GM19468 (cell line): ENCODE data around the gene PHTF1.
"Not testable (repeated sequence)": the region's sequence is repeated elsewhere in the genome, so short reads cannot be mapped to it uniquely, and the experiment has no call there.

Source experiments
- ATAC-seq: cut with Tn5 transposase; IDR thresholded peaks from one replicate; pipeline ENCODE4 v1.9.1; 2021; ENCODE audit warnings: mild to moderate bottlenecking, moderate library complexity, moderate number of reproducible peaks; ENCODE audit not compliant: unreplicated experiment; ENCODE audit errors: extremely low read depth

Gene PHTF1

DNA sequence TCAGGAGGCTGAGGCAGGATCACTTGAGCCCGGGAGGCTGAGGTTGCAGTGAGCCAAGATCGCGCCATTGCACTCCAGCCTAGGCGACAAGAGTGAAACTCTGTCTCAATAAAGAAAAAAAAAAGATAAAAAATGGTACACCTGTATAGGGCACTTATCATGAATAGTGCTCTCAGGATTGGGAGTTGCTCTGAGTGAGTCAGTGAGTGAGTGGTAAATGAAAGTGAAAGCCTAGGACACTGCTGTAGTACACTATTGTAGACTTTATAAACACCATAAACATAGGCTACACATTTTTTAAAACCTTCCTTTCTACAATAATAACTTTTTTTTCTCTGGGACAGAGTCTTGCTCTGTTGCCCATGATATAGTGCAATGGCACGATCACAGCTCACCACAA is 16.8 kb downstream of the PHTF1 start:
- ATAC-seq: no peak

DNA sequence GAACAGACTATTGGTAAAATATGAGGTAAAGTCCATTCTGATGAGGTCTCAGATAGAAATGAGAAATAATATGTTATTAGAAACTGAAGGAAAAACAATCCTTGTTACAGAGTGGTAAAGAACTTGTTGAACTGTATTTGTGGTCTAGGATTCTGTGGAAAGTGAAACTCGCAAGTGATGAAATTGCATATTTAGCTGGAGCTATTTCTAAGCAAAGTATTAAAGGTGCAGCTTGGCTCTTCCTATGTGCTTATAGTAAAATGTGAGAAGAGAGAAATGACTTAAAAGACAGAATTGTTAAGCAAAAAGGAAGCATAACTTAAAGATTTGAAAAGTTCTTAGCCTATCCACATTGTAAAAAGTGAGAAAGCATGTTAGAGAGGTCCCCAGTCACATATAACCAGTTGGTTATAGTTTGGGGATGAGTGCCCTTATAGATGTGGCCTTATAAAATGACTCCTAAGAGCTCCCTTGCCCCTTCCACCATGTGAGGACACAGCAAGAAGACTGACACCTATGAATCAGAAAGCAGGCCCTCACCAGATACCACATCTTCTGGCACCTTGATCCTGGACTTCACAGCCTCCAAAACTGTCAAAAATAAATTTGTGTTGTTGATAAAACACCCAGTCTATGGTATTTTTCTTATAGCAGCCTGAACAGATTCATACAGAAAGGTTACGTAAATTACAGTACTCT is 24.8 kb downstream of the PHTF1 start:
- no peak for ATAC-seq

DNA sequence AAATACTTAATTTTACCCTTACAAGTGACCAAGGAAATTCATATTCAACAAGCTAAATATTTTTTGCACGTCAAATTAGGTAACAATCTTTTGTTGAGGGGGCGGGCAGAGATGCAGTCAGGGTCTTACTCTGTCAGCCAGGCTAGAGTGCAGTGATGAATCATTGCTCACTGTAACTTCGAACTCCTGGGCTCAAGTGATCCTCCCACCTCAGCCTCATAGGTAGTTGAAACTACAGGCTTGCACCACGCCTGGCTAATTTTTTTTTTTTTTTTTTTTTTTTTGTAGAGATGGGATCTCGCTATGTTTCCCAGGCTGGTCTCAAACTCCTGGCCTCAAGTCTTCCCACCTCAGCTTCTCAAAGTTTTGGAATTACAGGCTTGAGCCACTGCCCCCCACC is 26.5 kb downstream of the PHTF1 start:
- ATAC-seq: no peak

DNA sequence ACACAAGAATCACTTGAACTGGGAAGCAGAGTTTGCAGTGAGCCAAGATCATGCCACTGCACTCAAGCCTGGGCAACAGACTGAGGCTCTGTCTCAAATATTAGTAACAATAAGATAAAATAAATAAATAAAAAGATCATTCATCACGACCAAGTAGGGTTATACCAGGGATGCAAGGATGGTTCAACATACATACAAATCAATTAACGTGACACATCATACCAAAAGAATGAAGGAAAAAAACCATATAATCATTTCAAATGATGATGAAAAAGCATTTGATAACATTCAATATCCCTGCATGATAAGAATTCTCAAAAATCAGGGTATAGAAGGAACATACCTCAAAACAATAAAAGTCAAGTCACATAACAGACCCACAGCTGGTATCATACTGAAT is 38.3 kb downstream of the PHTF1 start:
- ATAC-seq: no peak

DNA sequence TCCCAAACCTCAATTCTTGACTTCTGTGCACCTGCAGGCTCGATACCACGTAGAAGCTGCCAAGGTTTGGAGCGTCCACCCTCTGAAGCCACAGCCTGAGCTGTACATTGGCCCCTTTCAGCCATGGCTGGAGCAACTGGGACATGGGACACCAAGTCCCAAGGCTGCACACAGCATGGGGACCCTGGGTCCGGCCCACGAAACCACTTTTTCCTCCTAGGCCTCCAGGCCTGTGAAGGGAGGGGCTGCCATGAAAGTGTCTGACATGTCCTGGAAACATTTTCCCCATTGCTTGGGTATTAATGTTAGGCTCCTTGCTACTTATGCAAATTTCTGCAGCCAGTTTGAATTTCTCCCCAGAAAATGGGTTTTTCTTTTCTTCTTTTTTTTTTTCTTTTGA is 40.7 kb downstream of the PHTF1 start:
- ATAC-seq: not testable (repeated sequence)

DNA sequence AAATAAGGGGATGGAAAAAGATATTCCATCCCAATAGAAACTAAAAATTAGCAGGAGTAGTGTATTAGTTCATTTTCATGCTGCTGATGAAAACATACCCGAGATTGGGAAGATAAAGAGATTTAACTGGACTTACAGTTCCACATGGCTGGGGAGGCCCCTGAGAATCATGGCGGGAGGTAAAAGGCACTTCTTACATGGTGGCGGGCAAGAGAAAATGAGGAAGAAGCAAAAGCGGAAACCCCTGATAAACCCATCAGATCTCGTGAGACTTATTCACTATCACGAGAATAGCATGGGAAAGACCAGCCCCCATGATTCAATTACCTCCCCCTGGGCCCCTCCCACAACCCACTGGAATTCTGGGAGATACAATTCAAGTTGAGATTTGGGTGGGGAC is 41.8 kb downstream of the PHTF1 start:
- not testable (repeated sequence) for ATAC-seq

DNA sequence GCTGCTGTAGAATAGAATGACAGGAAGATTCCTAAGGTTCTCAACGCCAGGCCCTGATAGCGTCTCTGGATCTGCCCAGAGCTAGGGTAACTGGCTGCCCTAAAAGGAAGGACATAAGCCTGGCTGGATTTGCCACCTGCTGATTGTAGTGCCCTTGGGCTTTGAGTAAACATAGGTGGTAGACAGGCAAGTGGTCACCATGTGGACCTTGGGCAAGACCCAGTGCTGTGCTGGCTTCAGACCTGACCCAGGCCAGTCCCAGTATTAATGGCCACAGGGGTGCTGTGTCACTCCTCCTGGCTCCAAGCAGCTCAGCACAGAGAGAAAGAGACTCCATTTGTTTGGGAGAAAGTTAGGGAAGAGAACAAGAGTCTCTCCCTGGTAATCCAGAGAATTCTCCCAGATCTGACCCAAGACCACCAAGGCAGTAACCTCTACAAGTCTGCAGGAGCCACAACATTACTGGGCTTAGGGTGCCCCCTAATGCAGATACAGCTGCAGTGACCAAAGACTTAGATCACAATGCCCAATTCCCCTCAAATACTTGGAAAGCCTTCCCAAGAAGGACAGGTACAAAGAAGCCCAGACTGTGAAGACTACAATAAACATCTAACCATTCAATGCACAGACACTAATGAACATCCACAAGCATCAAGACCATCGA is 44.5 kb downstream of the PHTF1 start:
- ATAC-seq: no peak

DNA sequence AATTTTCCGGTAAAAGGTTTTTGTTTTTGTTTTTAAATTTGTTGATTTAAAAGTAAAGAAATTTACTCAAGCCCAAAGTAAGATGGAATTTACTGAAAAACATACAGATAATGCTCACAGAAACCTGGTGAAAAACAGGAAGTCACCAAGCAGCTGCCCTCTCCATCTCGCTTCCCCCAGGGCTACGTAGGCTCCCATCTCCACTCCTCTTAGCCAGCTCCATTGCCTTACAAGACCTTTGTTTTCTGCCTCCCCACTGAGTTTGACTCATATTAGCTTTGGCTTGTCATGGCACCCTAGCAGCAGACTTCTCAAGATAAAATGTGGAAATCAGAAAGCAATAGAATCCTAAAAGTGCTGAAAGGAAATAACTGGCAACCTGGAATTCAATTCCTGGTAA is 57.9 kb downstream of the PHTF1 start:
- no peak for ATAC-seq

DNA sequence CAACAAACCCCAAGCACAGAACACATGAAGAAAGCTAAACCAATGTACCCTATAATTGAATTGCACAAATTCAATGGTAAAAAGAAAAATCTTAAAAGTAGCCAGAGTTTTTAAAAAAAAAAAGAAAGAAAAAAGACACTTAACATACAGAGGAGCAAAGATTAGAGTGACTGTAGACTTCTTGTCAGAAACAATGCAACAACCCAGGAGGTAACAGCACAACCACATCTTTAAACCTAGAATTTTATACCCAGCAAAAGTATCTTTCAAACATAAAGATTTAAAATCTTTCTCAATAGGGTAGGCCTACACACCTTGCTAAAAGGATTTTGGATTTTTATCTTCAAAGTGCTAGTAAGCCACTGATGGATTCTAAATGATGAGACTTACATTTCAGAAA is 64.4 kb downstream of the PHTF1 start:
- no peak for ATAC-seq

DNA sequence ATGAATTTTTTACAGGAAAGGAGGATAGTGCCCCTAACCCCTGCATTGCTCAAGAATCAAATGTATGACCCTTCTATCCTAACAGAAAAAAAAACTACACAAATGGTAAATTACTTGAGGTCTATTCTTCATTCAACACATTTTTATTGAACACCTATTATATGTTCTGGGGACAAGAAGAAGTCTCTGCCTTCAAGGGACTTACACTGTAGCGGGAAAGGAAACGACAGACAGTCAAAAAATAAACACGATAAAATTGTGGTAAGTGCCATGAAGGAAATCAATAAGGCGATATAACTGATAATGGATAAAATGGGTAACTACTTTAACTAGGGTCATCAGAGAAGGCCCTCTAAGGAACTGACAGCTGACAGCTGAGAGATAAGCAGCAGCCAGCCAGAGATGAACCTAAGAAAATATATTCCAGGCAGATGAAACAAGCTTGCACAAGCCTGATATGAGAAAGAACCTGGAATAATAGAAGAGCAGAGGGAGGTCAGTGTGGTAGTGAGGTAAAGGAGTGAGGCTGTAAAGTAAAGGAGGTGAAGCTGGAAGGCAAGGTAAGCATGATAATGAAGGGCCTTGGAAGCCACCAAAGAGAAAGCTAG is 66.4 kb downstream of the PHTF1 start:
- no peak for ATAC-seq

DNA sequence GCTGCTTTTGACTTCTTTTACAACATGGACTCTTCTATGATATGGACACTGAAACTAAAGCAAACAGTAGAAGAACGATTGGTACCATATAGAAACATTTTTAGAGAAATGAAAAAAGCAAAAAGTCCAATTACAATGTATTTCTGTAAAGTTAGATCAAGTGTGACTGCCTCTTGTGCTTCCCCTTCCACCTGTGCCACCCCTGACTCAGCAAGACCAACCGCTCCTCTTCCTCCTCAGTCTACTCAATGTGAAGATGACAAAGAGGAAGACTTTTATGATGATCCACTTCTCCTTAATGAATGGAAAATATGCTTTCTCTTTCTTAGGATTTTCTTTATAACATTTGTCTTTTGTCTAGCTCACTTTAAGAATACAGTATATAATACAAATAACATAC is 66.9 kb downstream of the PHTF1 start:
- ATAC-seq: no peak

DNA sequence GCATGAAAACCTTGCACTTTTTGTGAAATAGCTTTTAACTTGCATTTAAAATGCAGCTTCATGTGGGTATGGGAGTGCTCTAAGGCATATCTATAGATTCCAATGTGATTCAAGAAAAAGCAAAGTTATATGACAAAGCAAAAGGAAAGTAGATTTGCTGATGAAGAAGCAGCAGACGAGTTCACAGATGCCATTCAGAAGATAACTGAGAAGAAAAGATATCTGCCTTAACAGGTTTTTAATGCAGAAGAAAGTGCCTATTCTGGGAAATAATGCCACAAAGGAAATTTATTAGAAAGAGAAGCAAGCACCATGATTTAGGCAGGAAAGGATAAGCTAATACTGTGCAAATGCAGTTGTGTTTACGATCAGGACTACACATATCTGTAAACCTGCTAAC is 68.1 kb downstream of the PHTF1 start:
- no peak for ATAC-seq

DNA sequence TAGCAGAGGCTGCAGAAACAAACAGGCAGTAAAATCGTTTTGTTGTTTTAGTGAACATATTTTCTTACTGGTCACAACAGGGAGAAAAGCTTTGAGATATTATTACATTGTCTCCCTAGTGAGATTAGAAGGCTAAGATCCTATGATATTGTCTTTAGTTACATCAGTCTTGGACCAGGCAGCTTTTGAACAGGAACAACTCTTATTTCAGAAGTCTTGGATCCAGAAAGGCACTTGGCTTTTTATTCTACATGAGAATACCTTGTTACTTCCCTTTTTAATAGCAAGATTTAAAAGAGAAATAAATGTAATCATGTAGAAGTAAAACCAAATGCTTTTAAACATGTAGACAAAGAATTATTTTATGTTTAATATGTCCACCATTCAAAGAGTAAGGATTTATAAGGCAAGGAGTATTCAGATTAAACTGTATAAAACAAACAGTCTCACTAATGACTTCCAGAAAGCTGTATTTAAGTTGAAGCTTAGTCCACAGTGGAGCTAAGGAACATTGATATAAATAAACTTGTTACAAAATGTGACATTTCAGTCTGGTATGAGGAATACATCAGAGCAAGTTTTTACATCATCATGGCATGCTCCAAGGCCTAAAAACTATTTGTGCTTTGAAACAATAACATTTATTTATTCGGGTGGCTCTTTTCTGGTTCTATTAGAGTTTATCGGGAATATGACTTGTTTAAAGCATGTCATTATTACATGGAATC is 72.2 kb downstream of the PHTF1 start:
- no peak for ATAC-seq

DNA sequence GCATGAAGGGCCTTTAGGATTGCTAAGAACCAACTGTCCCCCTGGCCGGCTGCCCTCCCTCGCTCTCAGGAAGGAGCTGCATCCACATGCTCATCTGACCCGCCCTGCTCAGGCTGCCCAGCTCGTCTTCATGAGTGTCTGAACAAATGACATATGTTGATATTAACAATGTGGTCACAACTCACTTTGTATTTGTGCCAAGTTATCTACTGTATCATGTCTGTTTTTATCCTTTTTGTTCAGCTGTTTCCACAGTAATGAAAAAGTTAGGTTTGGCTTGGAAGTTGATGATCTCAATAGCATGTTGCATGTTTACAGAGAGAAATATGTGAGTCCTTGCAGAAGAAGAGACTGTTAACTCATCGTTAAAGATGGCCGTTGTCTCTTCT is 75.1 kb downstream of the PHTF1 start:
- ATAC-seq: no peak

DNA sequence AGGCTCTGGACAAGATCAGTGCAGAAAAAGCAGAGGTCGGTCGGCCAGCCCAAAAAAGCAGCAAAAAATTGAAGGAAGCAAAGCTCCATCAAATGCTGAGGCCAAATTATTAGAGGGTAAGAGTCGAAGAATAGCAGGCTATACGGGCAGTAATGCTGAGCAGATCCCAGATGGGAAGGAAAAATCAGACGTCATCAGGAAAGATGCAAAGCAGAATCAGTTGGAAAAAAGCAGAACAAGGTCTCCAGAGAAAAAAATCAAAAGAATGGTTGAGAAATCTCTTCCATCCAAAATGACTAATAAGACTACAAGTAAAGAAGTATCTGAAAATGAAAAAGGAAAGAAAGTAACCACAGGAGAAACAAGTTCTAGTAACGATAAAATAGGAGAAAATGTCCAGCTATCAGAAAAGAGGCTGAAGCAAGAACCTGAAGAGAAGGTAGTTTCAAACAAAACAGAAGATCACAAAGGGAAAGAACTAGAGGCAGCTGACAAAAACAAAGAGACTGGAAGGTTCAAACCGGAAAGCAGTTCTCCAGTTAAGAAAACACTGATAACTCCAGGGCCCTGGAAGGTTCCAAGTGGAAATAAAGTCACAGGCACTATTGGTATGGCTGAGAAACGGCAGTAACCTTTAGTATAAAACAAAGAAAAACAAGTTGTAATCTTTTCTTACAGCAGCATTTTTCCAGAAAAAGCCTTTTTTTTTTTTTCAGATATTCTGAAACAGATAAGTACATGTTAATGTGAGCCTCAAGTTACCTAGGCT is 75.7 kb downstream of the PHTF1 start:
- no peak for ATAC-seq

DNA sequence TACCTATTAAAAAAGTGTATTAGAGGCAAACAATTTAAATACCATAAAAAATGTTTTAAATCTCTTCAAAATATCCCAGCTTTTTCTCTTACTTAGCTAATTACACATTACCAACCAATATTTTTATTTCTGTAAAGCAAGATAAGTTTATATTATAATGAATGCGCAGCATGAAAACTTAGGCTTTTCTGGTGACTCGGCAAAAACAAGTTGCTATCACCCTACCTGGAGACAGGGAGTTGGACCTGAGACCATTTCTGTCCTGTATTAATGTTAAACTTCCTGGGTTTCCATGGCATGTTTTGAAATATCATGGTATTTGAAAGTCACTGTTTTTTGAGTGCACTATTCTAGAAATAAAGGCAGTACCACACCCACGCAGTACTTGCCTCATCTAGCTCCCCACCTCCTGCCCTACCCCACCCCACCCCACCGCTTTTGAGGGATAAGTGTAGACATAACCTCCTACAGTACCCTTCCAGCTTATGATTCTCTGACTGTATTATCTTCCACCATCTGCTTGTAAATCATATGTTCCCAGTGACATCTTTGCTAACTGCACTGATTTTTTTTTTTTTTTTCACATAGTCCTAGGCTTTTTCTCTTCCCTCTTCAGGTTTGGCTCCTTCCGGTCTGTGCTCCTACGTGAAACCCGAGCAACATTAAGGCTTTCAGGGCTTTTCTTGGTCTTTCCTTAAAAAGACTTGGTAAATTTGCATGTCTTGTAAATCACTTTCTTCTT is 77.5 kb downstream of the PHTF1 start:
- ATAC-seq: no peak

DNA sequence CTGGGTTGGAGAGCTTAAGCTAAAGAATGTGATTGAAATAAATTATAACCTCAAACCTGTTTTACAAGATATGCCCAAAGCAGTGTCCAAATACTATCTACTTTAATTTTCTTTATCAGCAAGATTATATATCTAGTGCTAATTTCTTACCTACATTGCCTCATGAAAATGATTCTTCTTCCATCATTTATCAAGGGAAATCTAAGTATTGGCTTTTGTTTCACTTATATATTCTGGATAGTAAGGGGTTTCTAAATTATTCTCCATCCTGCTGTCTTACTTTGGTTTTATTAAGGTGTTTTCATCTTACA is 81.2 kb downstream of the PHTF1 start:
- ATAC-seq: no peak

DNA sequence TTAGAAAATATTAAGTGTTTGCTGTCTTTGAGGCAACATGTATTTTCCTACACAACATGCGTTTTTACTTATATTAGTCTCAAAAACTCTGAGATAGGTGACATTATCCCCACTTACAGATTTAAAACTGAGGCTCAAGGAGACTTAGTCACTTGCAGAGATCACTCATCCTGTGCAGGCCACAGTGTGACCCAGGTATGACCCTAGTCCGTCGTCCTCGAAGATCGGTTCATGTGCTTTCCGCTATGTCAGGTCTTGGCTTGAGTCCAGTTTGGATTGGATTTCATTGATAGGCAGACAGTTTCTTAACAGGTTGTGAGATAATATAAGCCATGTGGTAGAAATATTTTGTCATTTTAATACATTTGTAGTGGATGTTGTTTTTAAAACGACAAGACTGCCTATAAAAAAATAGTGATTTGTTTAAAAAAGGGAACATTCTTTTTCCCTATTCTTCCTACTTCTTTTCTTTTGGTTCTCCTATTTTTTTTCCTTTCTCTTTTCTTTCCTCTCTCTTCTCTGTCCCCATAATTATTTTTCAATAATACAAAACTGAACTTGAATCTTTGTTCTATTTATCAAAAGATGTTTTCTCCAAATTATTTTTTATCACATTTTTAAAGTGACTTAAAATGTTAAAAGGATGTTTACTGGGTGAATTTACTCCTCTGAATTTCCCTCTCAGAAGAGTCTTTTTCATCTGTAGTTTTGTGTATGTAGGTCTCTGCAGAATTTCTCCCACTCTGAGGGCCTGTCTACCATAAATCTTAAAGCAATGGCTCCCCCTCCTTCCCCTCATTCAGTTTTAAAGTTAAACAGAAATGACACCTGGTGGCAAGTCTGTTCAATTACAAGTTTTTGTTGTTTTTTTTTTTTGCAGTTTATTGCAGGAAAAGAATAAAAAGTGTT is 81.8 kb downstream of the PHTF1 start:
- ATAC-seq: no peak

DNA sequence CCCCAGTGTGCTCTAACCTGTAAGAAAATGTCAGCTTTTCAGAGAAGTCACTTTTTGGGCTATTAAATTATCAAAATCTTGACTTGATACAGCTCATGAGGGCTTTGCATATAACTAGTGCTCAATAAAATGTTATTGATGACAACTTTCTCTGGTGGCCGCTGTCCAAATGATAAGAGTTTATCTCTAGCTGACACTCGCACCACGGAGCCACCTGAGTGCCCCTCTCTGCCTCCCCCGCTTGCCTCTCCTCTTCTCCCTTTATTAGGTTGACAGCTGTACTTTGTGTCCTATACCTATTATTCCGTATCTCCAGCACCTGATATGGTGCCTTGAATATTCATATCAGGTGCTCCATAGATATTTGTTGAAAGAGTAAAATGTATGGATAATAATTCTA is 82.8 kb downstream of the PHTF1 start:
- ATAC-seq: no peak
